ENCODE data around the gene RIMBP2.

Gene RIMBP2

DNA sequence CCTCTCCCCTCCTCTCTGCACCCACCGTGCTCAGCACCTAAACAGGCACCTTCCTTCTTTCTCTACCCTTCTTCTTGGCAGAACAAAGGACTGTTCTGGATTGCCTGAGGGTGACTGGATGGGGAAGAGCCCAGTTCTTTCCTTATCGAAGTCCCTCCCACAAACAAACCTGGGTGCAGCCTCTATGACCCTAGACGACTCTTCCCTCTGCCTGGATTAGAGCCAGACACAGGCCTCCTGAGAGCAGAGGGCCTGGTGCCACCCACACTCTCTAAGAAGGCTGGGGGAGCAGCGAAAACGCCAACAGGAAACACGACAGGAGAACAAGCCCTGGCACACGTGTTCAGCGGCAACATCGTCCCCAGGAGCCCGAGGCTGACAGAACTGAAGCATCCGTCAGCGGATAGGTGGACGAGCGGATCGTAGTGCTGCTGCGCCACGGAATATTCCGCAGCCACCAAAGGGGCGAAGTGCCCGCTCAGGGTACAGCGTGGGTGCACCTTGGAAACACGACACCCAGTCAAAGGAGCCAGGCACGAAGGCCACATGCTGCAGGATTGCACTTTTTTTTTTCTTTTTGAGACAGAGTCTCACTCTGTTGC, 38.0 kb downstream of the RIMBP2 start:
- no peak for DNase-seq (ENCODE audit: low spot score)

DNA sequence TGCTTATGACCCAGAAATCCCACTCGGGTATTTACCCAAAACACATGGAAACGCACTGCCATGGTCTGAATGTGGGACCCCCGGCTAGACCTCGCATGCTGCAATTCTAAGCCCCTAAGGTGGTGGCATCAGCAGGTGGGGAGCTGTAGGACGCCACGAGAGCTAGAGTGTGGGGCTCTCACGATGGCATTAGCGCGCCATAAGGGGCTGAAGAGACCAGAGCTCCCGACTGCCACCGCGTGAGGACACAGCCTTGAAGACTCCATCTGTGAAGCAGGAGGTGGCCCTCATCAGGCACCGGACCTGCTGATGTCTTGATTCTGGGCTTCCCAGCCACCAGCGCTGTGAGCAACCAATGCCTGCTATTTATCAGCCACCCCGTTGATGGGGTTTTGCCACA, 40.3 kb downstream of the RIMBP2 start:
- no peak for DNase-seq (ENCODE audit: low spot score)

DNA sequence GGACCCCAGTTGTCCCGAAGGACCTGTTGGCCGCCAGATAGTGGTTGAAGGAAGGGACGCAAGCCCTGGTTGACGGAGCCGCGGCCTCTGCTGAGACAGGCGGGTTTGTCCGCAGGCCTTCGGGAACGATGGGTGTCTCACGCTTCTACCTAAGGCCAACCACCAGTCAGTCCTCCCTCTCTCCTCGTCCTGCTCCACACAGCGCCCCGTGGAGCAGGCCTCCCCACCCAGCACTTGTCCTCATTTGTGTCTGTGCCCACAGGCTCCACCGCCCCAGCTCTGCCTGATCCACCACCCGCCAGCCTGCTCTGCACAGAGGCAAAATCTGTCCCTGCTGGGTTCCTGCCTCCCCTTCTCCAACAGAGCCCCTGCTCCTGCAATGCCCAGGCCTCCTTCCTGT, 41.0 kb downstream of the RIMBP2 start:
- DNase-seq (ENCODE audit: low spot score): no peak

DNA sequence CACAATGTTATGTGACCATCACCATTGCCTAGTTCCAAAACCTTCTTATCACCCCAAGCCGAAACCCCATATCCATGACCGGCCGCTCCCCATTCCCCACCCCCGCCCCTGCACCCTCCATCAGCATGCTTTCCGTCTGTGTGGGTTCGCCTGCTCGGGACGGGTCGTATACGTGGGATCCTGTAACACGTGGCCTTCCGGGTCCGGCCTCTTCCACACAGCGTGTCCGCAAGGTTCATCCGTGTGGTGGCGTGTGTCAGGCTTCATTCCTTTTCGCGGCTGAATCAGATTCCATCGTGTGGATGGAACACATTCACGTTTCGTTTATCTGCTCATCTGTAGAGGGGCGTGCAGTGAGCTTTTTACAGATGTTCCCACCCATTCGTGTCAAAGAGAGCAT, 41.4 kb downstream of the RIMBP2 start:
- no peak for DNase-seq (ENCODE audit: low spot score)

DNA sequence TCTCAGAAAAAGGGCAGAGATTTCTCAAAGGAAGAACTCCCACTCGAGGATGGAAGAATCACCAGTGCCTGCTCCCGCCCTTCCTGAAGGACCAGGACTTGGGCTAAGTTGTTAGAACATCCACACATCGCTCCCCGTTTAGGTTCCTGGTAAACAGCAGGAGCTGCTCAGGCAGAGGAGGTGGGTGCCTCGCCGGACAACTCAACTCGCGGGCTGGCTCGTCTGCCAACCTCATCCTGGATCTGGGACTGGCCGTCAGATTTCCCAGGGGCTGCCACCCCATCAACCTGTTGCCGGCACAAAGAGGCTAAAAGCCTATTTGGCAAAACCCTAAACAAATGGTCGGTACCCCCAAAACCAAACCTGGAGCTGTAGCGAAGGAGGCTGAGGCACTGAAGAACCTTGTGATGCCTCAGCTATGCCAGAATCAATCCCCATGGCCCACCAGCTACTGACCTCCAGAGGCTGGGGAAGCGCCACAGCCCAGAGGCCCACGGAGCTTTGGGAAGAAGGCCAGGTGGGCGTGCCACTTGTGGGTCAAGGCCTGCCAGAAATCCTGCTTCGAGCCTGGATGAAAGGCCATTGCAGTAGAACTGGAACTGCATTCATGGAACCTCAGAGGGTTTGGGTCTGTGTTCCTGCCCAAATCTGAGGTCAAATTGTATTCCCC, 42.9 kb downstream of the RIMBP2 start:
- DNase-seq (ENCODE audit: low spot score): no peak

DNA sequence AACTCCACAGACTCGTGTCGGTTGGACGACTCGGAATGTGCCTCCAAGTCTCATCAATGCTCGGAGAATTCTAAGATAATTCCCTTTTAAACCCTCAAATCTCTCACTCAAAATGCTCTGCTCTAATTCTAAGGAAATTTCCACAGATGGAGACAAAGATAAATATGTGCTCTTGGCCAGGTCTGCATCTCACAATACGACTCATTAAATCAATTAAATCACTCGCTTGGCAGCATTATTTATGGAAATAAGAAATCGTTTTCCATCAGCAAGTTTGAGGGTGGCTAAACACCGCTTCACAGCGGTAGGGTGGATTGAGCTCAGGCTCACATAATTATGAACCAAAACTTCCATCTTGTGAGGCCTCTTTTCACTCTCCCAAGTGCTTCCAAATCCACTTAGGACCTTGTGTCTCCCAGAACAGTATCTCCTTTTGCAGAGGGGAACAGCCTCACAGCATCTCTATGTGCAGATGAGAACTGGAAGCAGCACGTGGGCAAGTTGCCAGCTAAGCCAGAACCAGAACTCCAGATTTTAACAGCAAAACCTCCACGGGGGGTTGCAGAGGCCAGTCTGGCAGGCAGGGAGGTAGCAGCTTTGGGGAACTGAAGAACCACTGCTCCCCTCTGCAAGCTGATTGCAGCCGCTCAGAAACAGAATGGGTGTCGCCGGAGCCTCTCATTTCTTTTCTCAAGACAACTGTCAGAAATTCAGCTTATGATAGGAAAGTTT, 43.8 kb downstream of the RIMBP2 start:
- DNase-seq (ENCODE audit: low spot score): no peak

DNA sequence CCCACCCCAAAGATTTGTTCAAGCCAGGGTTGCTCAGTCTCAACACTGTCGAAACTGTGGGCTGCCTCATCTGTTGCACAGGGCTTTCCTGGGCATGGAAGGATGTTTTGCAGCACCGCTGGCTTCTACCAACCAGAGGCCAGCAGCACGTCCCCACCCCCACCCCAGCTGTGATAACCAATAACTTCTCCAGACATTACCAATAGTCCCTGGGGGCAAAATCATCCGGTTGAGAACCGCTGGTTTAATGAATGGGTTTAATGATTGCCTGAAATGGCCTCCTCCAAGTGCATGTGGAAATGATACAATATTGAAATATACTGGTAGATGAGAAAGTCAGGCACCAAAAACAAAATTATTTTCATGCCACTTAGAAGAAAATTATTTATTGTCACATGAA, 44.5 kb downstream of the RIMBP2 start:
- no peak for DNase-seq (ENCODE audit: low spot score)

DNA sequence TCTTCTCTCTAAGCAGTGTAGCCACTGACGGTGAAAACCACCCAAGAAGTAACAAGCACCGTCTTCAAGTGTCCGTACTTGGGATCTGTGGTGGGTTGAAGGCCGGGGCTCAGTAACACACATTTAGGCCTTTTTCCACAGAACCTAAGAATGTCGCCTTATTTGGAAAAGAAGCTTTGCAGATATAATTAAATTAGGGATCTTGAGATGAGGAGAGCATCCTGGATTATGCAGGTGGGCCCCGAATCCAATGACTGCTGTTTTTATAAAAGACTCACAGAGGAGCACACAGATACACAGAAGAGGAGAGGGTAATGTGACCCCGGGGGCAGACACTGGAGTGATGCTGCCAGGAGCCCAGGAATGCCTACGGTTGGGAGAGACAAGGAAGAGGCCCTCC, 46.3 kb downstream of the RIMBP2 start:
- DNase-seq (ENCODE audit: low spot score): no peak

DNA sequence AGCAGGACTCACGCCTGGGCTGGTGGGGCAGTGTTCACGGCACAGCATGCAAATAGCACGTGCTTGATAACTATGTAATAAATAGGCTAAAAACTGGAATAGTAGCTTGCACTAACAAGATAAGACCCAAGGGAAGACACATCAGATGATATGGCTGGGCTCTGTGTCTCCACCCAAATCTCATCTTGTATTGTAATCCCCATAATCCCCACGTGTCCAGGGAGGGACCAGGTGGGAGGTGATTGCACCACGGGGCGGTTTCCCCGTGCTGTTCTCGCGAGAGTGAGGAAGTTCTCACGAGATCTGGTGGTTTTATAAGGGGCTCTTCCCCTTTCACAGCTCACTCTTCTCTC, 46.9 kb downstream of the RIMBP2 start:
- no peak for DNase-seq (ENCODE audit: low spot score)

DNA sequence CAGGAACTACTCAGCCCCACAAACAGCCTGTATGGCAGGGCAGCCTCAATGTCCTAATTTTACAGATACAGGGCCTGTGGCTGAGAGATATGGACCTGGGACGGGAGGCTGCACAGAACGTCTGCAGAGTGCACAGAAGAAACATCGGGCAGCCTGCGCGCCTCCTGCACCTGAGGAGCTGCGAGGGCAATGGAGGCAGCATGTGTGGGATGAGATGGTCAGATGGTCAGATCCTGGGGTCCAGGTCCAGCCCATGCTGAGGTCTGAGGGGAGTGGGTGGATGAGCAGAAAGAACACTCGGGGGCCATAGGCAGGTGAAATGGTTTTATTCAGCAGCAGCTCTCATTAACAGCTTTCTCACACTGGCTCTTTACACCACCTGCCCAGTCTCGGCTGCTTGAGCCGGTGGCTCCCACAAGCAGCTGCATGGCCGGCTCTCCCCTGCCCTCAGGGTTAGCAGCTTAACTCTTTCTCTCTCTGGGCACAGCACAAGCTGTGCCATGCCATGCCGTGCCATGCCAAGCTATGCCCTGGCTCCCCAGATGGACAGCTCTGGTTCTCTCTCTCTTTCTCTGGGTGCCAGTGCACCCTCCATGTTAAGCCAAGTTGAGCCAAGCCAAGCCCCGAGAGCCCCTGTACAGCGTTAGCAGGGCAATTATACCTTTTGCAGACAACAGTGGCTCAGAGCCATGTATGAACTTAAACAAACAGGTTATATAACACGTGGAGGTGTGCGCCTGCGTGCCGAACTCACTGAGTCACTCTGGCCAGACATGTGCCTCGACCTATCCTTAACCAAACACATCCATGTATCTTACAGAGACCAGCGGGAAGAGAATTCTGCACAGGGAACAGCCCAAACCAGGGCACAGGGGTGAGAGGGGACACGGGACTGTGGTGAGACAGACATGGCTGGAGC, 47.6 kb downstream of the RIMBP2 start:
- DNase-seq (ENCODE audit: low spot score): no peak

DNA sequence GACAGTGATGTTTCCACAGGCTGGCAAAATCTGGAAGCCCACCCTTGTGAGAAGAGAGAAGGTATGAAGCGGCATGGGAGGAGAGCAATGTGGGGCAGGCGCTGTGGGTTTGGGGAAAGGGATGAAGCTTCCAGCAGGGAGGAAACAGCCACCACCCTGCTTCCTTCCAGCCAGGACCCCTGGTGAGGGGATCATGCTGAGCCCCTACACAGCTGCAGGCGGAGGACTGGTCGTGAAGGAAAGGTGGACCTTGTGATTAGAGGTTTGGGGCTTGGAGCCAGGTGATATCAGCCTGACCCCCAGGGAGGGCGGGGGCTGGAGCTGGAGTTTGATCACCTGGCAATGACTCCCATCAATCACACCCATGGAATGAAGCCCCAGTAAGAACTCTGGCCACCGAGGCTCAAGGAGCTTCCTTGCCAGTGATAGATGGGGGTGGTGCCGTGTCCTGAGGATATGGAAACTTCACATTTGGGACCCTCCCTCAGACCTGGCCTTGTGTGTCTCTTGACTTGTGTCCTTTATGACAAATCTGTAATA, 48.6 kb downstream of the RIMBP2 start:
- no peak for DNase-seq (ENCODE audit: low spot score)

DNA sequence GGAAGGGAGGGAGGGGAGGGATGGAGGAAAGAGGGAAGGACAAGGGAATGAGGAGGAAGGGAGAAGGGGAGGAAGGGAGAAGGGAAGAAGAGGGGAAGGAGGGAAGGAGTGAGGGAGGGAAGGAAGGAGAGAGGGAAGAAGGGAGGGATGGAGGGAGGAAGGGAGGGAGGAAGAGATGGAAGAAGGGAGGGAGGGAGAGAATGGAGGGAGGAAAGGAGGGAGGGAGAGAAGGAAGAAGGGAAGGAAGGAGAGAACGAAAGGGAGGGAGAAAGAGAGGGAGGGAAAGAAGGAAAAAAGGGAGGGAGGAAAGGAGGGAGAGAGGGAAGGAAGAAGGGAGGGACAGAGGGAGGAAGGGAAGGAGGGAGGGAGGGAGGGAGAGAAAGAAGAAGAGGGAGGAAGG, 49.5 kb downstream of the RIMBP2 start:
- no peak for DNase-seq (ENCODE audit: low spot score)

DNA sequence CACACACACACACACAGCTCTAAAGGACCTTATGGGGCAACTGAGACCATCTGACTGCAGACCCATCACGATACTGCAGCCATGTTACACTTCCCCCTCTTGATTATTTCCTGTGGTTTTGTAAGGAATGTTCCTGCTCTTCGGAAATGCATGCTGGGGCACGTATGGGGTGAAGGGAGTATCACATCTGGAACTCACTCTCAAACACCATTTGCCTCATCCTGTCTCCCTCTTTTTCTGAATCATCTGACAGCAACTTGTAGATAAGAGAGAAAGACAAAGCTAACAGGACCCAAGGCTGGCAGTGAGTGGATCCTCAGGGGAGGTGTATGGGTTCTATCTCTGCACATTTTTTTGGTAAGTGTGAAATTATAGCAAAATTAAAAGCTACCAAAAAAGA, 50.3 kb downstream of the RIMBP2 start:
- DNase-seq (ENCODE audit: low spot score): no peak

DNA sequence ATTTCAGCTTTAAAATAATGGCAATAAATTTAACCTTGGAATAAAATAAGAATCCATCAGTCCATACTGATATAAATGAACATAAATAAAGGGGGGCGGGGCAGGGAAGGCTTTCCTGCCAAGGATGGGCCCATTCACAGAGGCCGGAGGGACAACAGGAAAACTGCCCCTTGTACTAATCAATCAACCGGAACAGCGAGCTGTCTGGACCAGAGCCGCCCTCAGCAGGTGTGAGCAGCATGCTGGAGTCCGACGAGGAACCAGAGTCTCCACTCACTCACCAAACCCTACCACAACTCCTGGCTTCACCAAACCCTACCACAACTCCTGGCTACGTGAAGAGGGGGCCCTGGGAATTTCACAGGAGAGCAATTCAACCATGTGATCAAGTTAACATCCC, 51.3 kb downstream of the RIMBP2 start:
- DNase-seq (ENCODE audit: low spot score): no peak

DNA sequence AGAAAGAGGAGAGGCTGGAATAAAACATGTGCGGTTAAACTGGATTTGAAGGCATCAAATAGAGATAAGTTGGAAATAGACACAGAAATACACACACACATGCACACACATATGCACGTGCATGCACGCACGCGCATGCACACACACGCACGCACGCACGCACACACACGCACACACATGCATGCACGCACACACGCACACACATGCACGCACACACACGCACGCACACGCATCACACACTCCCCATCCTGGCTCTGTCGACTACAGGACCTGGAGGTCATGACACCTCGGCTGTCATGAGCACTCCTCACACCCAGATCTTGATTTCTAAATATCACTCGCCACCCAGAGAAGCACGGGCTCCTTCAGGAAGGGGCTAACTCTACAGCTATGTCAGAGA, 51.8 kb downstream of the RIMBP2 start:
- DNase-seq (ENCODE audit: low spot score): no peak

DNA sequence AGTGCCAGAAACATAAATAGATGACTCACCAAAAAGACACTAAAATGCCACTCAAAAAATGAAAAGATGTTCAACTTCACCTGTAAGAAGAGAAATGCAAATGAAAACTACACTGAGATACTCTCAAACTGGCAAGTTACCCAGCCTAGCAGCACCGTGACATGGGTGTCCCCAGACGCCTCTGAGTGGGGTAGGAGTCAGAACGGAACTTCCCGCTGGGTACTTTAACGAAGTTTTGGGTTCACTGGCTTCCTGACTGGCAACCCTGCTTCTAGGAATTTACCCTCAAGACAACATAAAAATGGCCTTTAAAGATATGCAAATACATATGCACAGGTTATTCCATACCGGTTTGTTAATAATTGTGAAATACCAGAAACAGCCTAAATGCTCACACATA, 52.6 kb downstream of the RIMBP2 start:
- no peak for DNase-seq (ENCODE audit: low spot score)

DNA sequence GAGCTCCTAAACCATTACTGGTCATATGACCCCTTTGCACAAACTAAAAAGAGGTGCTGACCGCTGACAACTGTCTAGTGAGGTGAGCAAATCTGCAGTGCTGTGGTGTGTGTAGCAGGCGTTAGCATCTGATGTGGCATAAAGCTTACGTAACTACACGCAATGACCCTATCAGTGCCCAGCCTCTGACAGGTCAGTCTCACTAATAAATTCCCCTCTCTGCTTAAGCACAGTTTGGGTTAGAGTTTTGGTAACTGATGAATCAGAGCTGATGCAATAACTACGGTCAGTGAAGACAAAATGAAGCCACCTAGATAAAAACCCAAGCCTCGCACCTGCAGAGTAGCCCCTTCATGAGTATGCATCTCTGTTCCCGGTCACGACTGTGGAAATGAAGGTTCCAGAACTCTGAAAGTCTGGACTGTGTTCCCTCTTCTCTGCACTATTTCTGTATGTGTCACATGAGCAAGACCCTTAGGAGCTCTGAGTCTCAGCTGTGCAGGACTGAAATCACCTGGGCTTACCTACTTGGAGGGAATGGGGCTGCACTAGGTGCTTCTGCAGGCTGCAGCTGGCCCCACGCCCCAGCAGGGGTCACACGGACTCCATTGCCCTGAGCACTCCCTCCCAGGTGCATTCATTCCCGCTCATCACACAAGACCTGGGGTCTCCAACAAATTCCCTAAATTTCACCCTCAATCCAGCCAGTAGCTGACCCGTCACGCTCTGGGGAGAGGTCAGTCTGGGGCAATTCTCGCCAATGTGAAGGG, 54.4 kb downstream of the RIMBP2 start:
- DNase-seq (ENCODE audit: low spot score): no peak

DNA sequence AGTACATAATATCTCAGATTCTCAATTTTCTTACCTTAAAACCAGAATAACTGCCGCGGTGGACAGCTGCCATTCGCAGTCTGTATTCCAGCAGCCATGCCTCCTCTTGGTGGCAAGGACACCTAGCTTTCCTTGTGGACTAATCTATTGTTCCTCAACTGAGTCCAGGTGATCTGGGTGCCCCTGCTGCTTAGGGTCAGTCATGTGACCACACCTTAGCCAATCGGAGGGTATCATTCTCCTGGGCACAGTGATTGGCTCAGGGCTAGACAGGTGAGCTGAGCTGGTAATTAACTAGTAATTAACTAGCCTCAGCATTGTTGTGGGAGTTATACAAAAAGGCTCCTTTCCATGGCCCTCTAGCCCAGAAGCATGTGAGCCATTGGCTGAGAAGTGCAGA, 55.0 kb downstream of the RIMBP2 start:
- DNase-seq (ENCODE audit: low spot score): no peak

DNA sequence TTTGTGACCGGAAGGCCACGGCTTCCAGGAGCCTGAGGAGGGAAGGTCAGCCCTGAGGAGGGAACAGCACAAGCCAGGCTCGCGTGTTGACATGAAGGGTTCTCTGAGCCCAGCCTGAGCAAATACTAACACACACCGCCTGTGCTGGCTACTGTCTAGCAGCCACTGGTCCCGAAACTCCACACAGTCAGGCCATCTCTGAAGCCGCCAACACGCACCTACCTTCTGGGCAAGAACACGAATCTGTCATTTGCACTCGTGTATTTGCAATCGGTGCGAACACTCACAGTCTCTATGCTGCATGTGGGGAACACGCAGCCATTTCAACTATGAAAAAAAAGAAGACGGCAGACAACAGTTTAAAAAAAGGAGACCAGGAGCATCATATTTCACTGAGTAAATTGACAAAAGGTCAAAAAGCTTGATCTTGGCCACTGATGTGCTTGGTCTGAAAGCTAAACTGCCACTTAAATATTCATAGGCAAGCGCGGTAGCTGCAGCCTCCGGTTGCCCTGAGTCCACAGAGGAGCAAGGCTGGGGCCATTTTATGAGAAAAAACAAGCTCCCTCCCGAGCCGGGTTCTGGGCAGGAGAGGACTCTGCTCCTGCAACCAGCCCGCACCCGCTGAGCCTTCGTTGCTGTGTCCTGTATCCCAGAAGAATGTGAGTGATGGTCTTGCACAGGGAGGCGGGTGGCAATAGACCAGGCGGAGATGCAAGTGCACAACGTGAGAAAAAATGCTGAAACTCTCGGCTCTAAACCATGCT, 57.8 kb downstream of the RIMBP2 start:
- DNase-seq (ENCODE audit: low spot score): no peak

DNA sequence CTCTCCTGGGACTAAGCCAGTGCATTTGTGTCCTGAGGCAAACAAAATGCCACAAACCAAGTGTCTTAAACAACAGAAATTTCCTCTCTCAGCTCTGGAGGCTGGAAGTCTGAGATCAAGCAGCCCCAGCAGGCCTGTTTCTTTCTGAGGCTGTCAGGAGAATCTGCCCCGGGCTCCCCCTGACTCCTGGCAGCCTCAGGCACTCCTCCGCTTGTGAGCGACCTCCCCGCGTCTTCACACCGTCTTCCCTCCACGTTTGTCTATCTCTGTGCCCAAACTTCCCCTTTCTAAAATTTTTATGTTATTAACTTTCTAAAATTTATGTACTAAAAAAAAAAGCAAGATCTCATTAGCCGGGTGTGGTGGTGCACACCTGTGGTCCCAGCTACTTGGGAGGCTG, 59.7 kb downstream of the RIMBP2 start:
- DNase-seq (ENCODE audit: low spot score): no peak

DNA sequence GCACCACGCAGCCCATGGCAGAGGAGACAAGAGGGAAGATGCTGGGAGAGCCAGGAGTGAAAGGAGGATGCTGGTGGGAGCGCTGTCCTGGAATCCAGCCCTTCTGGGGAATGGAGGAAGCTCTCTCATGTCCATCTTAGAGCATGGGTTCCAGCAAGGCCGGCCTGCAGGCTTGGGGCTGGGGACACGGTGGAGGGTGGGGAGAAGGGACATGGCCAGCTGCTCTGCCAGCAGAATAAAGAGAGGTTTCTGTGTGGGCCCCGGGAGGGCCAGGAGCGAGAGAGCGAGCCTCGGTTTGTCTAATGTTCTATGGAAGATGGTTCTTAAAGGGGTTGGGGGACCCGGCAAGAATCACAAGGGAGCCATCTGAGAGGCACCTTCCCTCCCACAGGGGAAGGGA, 60.2 kb downstream of the RIMBP2 start:
- no peak for DNase-seq (ENCODE audit: low spot score)

Measured in RKO (cell line).